Daoy (cell line): ENCODE data around the gene ARL6IP4. TPM values are rescaled to one million over a fixed set of nuclear protein-coding genes. Genes with fewer than 3 reads are reported as not detected.

Experiments used
- DNase-seq: peaks from one replicate; pipeline ENCODE4 v3.0.0-alpha.2; 2015; ENCODE audit warnings: low read depth
- total RNA-seq: library from RNA; depleted of rRNA; stranded (reverse); fragments of >200 nt; shearing (Covaris generic); gene quantifications from 2 replicates; pipeline ENCODE4 v1.2.3, GENCODE V29; 2014

ARL6IP4 gene
- total RNA-seq, 1 experiment from 2014 or later, result 278 TPM

DNA sequence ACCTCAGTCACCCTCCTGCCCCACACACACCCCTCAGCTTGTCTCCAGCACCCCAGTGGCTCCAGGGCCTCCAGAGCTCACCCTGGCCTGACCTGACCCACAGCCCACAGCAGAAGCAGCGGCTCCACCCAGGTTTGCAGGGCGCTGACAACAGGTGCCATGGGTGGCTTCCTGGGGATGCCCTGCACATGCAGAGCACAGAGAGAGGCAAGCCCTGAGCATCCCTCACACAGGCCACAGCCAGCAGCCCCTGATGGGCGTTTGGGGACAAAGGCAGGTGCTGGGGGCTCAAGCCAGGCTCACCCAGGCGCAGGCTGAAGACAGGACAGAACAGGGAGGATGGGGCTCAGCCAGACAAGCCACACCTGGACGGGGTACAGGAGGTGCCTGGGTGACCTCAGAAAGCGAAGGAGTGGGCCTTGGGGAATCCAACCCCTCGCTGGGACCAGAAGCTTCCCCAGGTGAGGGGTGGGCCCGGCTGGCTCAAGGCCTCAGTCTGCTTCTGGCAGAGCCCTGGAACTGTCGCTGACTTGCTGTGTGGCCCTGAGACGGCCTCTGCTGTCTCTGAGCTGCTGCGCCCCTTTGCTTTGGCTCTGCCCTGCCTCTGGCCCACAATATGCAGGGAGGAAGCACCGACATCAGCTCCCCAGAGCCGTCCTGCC is 10.6 kb downstream of the ARL6IP4 start:
- no peak for DNase-seq

DNA sequence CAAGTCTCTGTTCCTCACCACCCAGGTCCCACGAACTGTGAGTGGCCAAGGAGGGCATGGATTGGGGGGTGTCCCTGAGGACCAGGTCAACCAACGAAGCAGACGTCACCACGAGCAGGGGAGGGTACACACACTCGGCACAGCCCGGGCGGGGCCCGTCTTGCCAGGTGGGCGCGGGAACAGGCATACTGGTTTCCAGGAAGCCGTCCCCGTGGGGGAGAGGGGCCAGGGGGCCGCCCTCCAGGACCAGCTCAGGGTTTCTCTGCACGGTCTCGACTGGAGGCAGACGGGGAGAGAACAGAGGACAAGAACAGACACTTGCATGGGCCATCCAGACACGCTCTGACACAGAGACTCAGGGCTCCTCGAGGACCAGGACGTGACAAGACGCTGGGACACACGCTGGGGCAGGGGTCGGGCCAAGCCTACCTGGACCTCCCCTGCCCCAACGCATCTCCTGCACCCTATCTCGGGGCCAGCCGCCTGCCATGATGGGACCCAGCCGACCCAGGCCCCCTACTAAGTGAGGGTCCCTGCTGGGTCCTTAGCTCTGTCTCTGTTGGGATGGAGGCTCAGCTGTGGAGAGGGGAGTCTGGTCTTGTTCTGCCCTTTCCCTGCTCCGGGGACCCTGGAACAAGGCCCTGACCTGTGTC is 11.3 kb downstream of the ARL6IP4 start:
- DNase-seq, result no peak

DNA sequence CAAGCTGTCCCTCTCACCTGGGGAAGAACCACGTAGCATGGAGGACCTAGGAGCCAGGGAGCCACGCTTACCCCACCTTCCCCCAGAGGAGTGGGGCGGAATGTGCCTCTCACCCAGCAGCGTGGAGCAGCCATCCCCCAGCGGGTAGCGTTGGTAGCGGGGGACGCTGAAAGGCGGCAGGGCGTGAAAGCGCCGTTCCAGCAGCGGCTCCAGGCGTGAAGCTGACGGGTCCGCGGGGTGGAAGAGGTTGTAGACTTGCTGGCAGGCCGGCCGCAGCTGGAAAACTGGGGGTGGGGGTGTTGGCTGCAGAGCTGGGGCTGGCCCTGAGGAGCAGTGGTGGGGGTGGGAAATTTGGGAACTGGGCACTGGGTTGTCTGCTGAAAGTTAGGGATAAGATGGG is 11.9 kb downstream of the ARL6IP4 start:
- no peak for DNase-seq

DNA sequence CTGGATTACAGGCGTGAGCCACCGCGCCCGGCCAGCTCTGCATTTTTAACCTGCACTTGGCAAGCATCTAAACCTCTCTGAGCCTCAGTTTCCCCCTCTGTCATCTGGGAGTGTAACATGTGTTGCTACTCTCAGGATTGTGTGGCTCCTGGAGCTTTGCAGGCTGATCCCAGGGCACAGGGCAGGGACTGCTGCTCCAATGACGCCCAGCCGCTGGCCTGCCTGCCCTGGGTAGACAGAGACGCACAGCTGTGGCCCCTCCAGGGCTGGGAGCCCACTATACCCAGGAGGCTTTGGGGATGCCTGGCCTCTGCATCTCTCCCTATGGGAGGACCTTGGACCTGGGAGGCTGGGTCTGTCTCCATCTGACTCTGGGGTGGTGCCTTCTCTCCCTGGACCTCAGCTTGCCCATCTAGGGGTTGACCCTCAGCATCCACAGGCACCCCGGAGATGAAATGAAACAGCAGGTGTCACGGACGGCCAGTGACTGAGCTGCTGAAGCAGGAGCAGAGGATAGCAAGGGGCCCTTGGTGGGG is 13.7 kb downstream of the ARL6IP4 start:
- DNase-seq, result no peak

DNA sequence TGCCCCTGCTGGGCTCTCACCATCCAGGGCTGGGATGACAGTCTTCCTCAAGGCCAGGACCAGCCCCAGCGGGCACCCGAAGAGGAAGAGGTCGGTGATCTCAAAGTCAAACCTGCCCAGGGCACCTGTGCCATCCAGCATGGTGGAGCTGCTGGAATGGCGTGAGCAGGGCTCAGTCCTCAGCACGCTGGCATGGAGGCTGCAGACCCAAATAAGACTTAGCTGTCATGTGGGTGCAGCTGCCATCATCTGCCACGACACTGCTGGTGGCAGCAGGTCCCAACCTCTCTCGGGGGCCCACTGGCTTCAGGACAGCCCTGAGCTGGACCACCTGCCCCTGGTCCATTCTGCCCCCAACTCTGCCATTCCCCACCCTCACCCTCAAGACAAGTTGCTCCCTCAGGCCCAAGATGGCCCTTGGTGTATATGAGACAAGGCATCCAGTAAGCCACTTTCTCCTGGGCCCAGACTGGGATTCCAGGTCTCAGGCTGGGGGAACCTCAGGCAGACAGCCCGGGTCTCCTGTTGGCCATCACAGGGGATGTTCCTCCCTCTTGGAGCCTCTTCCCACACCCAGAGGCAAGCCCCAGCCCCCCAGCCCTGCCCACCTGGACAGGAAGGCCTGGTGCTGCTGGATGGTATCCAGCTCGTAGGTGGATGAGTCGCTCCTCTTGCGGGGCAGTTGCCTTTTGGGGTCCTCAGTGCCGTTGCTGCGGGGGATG is 14.5 kb downstream of the ARL6IP4 start:
- DNase-seq, result no peak

DNA sequence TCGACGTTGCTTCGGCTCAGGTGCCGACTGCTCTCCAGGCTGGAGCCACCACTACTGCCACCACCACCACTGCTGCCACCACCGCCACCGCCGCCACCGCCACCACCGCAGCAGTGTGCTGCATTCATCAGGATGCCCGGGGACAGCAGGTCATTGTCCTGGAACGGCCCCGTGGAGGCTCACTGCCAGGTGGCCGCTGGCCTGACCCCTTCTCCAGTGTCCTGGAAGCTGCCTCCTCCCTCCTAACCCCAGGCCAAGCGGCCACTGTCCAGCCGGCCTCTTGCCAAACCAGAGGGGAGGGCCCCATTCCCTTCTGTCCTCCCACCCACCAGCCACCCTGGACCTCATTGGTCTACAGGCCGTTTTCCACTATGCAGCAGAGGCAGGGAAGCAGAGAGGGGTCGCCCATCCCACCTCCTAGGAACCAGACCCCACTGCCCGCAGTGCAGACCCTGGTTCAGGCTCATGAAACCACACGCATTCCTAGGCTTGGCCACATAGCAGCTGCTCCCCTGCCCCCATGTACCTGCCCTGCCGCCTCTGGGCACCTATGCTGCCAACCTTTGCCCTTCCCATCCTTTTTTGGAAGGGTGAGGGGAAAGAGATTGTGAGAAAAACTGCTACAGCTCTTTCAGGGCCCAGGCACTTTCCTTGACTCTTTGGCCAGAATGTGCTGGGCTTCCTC is 15.2 kb downstream of the ARL6IP4 start:
- no peak for DNase-seq

DNA sequence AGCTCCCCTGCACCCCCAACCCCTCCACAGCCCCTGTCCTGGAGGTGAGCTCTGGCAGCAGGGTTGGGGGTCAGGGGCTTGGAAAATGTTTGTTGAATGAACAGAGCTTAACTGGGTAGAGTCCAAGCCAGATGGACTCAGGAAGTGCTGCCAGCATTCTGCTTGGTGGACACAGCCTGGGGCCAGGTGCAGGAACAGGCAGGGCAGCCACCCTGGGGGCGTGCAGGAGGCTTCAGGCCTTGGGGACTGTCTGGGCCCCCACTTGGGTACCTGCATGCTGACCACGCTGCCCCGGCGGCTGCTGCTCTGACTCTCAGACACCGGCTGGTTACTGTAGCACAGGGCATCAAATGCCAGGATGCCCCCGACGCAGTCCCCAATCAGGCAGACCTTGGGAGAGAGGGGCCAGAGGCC is 15.7 kb downstream of the ARL6IP4 start:
- no peak for DNase-seq

DNA sequence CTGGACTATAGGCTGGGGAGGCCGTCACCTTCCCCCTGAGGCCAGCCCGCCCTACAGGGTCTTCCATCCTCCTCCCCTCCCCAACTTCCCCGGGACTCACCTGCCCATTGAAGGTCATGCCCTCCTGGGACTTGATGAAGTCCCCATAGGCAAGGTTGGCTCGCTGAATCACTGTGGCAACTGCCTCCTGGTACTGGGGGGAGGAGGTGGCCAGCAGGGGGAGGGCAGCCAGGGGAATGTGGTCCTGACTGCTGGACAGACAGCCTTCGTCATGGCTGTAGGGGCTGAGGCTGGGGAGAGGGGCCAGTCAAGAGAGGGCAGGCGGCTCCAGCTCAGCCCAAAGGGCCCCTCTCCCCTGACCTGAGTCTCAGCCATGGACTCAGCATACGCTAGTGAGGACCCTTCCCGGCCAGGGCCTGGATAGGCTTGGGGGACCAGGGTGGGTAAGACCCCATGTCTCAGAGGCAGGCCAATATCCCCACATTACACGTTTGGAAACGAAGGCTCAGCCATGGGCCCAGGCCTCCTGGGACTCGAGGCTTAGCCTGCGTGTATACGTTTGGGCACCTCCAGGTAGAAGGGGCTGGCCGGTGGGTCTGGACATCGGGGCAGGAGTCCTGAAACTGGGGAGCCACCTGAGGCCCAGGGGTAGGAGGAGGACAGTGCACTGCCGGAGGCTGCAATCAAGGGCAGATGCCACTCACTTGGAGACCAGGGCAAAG is 16.3 kb downstream of the ARL6IP4 start:
- no peak for DNase-seq

DNA sequence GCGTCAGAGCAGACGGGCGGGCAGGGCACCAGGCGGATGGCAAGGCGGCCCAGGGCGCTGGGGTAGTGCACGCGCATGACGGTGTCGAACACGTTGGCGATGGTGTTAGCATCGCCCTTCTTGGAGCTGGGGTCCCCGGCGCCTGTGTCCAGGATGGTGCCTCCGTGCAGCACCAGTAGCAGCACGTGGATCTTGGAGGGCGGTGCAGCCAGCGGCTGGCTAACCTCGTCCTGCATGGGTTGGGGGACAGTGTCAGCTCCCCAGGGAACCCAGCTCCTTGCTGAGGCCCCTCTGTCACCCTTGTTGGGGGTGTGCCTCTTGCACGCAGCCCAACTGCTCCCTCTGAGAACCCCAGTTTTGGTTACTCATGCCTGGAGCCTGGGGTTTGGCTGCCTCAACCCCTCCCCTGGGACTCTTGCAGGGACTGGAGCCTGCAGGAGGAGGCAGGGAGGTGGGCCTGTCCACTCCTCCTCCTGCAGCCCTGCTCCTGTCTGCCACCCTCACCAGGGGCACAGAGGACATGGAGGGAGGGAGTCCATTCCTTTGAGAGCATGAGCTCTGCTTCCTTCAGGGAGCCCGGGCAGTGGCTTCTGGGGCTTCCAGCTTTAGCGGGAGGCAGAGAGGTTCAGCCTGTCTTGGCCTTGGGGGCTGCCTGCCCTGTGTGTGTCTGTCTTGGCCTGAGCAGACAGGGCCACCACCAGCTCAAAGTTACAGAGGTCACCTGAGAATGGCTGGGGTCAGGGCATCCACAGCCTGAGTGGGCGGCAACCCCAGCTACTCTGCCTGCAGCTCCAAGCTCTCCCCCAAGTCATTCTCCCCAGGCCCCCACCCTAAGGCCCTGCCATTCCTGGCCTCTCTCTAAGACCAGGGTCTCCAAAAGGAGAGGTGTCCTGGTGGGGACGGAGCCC is 17.1 kb downstream of the ARL6IP4 start:
- no peak for DNase-seq

DNA sequence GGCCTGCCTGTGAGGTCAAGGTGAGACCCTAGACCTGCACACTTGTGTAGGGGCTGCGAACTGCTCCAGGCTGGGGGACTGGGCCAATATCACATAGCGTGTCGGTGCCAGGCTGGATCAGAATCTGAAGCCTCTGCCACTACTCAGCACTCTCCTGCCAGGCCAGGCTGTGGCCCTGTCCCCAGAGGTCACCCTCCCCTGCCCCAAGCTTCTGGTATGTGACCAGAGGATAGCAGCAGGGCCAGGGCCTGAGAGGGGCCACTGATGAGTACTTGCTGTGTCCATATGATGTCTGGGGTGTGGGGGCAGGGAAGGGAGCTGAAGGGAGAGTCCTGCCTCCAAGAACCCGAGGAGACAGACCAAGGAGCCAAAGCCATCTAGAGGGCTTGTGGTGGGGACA is 17.8 kb downstream of the ARL6IP4 start:
- no peak for DNase-seq

DNA sequence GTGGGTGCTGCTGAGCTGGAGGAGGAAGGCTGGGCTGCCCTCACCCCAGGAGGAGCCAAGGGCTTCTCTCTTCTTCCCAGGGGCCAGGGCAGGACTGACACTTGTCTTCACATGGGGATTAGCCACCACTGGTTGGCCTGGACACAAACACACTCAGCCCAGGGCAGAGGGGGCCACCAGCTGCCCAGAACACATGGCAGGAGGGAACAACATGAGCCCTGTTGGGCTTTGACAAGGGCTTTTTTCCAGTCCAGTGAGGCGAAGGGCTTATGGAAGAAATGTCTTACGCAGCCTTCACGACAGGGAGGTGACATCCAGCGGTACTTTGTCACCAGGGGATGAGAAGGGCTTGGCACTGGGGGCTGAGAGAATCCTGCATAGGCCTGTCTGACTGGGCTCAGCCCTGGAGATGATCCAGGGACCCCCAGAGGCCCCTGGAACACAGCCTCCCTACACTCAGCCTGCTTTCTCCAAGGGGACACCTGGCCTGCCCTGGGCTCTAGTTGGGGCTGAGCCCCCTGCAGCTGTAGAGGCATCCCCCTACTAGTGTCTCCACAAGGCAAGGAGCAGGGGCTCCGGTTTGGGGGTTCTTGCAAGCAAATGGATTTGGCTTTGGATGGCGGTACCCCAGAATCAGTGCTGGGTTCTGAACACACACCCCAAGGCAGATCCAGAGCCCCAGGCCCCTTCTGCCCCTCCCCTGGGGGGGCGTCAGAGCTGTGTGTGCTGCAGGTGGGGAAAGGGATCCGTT is 18.9 kb downstream of the ARL6IP4 start:
- DNase-seq, result no peak

DNA sequence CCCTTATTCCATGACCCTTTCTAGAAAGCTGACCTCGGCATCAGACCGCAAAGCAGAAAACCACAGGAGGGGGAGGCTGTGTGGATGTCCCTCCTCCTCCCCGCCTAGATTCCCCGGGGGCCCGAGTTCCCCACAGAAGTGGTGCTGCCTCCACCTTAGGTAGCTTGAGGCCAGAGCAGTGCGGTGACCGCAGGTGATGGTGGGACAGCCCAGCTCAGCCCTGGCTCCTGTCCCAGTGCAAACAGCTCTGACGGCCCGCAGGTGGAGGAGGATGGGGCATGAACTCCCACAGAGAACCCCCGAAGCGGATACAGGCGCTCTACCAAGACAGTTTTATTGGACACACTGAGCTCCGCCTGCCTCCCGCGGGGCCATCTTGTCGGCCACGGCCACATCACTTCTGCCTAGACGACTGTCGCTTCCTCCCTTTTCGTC is 19.5 kb downstream of the ARL6IP4 start:
- DNase-seq, result no peak

DNA sequence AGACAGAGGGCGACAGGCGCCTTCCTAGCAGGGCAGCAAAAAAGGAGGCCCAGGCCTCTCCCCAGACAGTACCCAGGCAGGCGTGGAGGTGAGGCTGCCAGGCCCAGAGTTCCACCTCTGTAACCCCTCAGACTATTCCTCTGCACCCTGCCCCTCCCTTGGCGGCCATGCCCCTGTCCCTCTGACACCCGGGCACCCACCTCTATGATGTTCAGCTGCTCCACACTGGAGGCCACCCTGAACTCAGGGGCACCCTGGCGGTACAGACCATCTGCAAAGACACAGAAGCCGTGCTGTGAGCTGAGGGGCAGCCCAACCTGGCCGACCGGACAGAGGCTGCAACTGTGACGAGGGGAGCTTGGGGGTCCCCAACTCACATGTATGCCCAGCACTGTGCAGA is 20.1 kb downstream of the ARL6IP4 start:
- no peak for DNase-seq

DNA sequence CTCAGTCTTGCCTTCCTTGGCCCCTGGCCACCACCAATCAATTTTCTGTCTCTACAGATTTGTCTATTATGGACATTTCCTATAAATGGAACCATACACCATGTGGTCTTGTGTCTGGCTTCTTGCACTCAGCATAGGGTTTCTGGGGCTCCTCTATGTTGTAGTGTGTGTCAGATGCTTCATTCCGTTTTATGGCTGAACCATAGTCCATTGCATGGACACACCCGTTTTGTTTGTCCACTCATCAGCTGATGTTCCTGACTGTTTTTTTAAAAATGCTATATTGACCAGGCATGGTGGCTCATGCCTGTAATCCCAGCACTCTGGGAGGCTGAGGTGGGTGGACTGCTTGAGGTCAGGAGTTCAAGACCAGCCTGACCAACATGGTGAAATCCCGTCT is 21.0 kb downstream of the ARL6IP4 start:
- no peak for DNase-seq

DNA sequence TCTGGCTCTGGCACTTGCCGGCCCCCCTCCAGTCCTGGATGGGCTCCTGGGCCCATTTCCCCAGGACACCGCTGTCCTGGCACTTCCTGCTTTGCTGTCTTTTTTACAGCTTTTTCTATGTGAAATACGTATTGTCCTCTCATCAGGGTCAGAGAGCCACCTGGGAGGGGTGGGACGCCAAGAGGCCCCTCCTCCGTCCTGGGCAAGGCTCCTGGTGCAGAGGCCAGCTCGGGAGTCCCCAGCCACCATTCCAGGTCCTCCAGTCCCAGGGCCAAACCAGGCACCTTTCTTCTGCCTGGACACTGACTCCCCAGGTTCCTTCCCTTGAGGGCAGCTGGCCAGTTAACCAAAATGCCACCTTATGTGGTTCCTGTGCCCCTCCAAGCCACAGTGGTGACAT is 22.8 kb downstream of the ARL6IP4 start:
- DNase-seq, result no peak

DNA sequence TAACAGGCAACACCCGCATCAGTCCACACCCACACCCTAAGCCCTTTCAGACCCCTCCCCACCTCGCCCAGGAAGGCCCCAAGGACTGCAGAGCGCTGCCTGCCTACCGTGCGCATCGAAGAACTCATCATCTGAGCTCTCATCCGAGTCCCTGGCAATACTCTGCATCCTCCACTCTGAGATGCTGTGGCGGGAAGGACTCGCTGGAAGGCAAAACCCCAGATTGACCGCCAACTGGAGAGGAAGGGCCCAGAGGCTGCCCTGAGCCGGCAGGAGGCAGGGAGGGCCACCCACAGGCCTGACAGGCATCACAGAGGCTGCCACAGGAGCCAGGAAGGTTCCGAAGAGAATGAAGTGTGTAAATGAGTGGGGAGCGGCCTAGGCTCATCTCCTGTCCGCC is 23.8 kb downstream of the ARL6IP4 start:
- no peak for DNase-seq

DNA sequence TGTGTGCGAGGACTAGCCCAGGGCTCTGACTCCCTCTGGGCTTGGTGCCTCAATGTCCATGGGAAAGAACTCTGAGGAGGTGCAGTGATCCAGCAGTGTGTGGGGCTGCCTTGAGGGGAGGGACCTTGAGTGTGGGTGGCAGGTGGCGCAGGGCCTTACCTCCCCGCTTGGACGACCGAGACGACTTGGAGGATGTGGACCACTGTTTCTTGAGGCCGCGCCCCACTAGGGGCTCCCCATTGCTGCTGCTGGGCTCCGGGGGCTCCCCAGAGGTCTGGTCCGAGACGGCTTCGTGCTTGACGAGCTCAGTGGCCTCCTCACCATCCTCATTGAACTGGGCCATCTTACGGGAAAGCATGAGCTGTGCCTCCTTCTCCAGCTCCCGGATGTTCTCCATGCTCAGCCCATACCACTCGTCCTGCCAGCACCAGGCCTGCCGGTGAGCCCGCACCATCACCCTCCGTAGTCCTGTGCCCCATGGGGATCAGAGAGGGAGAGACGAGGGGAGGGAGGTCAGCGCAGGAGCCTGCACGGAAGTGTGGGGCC is 24.7 kb downstream of the ARL6IP4 start:
- no peak for DNase-seq

DNA sequence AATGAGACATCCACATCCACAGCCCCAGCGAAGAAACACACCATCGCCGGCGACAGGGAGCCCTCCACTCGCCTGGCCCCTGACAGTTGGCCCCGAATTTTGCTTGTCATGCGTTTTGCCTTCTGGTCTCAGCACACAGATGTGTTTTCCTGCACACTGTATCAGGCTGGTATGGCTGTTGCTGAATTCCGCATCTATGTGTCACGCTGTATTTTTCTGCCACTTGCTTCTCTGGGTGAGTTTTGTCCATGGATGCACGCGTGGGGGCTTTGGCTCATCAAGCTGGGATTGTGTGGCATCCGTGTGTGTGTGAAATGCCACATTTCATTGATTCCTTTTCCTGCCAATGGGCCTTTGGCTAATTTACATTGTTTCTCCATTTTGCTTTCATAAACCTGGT is 26.5 kb downstream of the ARL6IP4 start:
- DNase-seq, result no peak

DNA sequence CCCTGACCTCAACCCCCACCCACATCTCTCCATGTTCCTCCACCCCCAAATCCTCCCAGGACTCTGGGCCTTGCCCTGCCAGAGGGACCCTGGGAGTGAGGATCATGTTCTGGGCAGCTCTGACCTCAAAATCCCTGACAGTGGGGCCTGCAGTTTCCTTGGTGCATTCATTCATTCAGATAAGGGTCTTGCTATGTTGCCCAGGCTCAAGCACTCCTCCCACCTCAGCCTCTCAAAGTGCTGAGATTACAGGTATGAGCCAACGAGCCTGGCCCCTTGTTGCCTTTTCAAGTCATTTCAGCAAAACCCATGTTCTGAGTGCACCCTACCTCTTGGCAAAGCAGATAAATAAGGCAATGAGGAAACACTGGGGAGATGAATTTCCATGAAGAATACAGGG is 29.6 kb downstream of the ARL6IP4 start:
- no peak for DNase-seq
